ENCODE measurements around the gene SCN3A.

SCN3A gene

GRCh38 chr2:165069151-165069550 is 134.7 kb downstream of the SCN3A start:
- H3K27me3 ChIP-seq (ENCODE audit: control insufficient read depth, insufficient read depth, low read length), result no peaks in the 10 kb centered on the region
- no peaks in the 10 kb centered on the region for H3K9me3 ChIP-seq (ENCODE audit: control insufficient read depth, insufficient read depth, low read length)
- peaks cover 20% of the 10 kb centered on the region for H3K4me1 ChIP-seq (ENCODE audit: control insufficient read depth, insufficient read depth, low read length)
- no peak overlapping the region for H3K9ac ChIP-seq (ENCODE audit: low read depth, low read length)
- no peak overlapping the region for H3K4me3 ChIP-seq (ENCODE audit: low read depth, low read length)
- no peaks in the 10 kb centered on the region for H3K36me3 ChIP-seq (ENCODE audit: control insufficient read depth, insufficient read depth, low read length)

- H3K9me3 ChIP-seq (ENCODE audit: control insufficient read depth, insufficient read depth, low read length), result no peaks in the 10 kb centered on the region
- no peak overlapping the region for H3K9ac ChIP-seq (ENCODE audit: low read depth, low read length)
- H3K27me3 ChIP-seq (ENCODE audit: control insufficient read depth, insufficient read depth, low read length), result no peaks in the 10 kb centered on the region
- no peaks in the 10 kb centered on the region for H3K36me3 ChIP-seq (ENCODE audit: control insufficient read depth, insufficient read depth, low read length)
- H3K4me1 ChIP-seq (ENCODE audit: control insufficient read depth, insufficient read depth, low read length), result peaks cover 20% of the 10 kb centered on the region
- peak overlapping the region; percentile 24 for H3K4me3 ChIP-seq (ENCODE audit: low read depth, low read length)
Observed at GRCh38 chr2:165068487-165068757, 135.4 kb downstream of the SCN3A start.

GRCh38 chr2:165067643-165068486 is 136.0 kb downstream of the SCN3A start:
- no peak overlapping the region for H3K9ac ChIP-seq (ENCODE audit: low read depth, low read length)
- H3K36me3 ChIP-seq (ENCODE audit: control insufficient read depth, insufficient read depth, low read length), result no peaks in the 10 kb centered on the region
- H3K27me3 ChIP-seq (ENCODE audit: control insufficient read depth, insufficient read depth, low read length), result no peaks in the 10 kb centered on the region
- no peaks in the 10 kb centered on the region for H3K9me3 ChIP-seq (ENCODE audit: control insufficient read depth, insufficient read depth, low read length)
- H3K4me3 ChIP-seq (ENCODE audit: low read depth, low read length), result peak overlapping the region; percentile 24
- H3K4me1 ChIP-seq (ENCODE audit: control insufficient read depth, insufficient read depth, low read length), result peaks cover 20% of the 10 kb centered on the region

- no peaks in the 10 kb centered on the region for H3K27me3 ChIP-seq (ENCODE audit: control insufficient read depth, insufficient read depth, low read length)
- no peak overlapping the region for H3K9ac ChIP-seq (ENCODE audit: low read depth, low read length)
- no peaks in the 10 kb centered on the region for H3K36me3 ChIP-seq (ENCODE audit: control insufficient read depth, insufficient read depth, low read length)
- H3K9me3 ChIP-seq (ENCODE audit: control insufficient read depth, insufficient read depth, low read length), result no peaks in the 10 kb centered on the region
- no peak overlapping the region for H3K4me3 ChIP-seq (ENCODE audit: low read depth, low read length)
- H3K4me1 ChIP-seq (ENCODE audit: control insufficient read depth, insufficient read depth, low read length), result peaks cover 20% of the 10 kb centered on the region
Observed at GRCh38 chr2:165064743-165065142, 139.1 kb downstream of the SCN3A start.

- no peaks in the 10 kb centered on the region for H3K36me3 ChIP-seq (ENCODE audit: control insufficient read depth, insufficient read depth, low read length)
- no peaks in the 10 kb centered on the region for H3K9me3 ChIP-seq (ENCODE audit: control insufficient read depth, insufficient read depth, low read length)
- H3K27me3 ChIP-seq (ENCODE audit: control insufficient read depth, insufficient read depth, low read length), result no peaks in the 10 kb centered on the region
- H3K9ac ChIP-seq (ENCODE audit: low read depth, low read length), result no peak overlapping the region
- H3K4me3 ChIP-seq (ENCODE audit: low read depth, low read length), result no peak overlapping the region
- no peaks in the 10 kb centered on the region for H3K4me1 ChIP-seq (ENCODE audit: control insufficient read depth, insufficient read depth, low read length)
Observed at GRCh38 chr2:165060411-165060810, 143.4 kb downstream of the SCN3A start.

- H3K4me3 ChIP-seq (ENCODE audit: low read depth, low read length), result no peak overlapping the region
- no peaks in the 10 kb centered on the region for H3K4me1 ChIP-seq (ENCODE audit: control insufficient read depth, insufficient read depth, low read length)
- no peaks in the 10 kb centered on the region for H3K9me3 ChIP-seq (ENCODE audit: control insufficient read depth, insufficient read depth, low read length)
- no peak overlapping the region for H3K9ac ChIP-seq (ENCODE audit: low read depth, low read length)
- no peaks in the 10 kb centered on the region for H3K36me3 ChIP-seq (ENCODE audit: control insufficient read depth, insufficient read depth, low read length)
- no peaks in the 10 kb centered on the region for H3K27me3 ChIP-seq (ENCODE audit: control insufficient read depth, insufficient read depth, low read length)
Observed at GRCh38 chr2:165058476-165059265, 145.2 kb downstream of the SCN3A start.

- no peaks in the 10 kb centered on the region for H3K4me1 ChIP-seq (ENCODE audit: control insufficient read depth, insufficient read depth, low read length)
- no peak overlapping the region for H3K9ac ChIP-seq (ENCODE audit: low read depth, low read length)
- no peaks in the 10 kb centered on the region for H3K27me3 ChIP-seq (ENCODE audit: control insufficient read depth, insufficient read depth, low read length)
- no peaks in the 10 kb centered on the region for H3K36me3 ChIP-seq (ENCODE audit: control insufficient read depth, insufficient read depth, low read length)
- no peaks in the 10 kb centered on the region for H3K9me3 ChIP-seq (ENCODE audit: control insufficient read depth, insufficient read depth, low read length)
- no peak overlapping the region for H3K4me3 ChIP-seq (ENCODE audit: low read depth, low read length)
Observed at GRCh38 chr2:165057931-165058330, 145.9 kb downstream of the SCN3A start.

- H3K4me3 ChIP-seq (ENCODE audit: low read depth, low read length), result no peak overlapping the region
- no peaks in the 10 kb centered on the region for H3K27me3 ChIP-seq (ENCODE audit: control insufficient read depth, insufficient read depth, low read length)
- H3K4me1 ChIP-seq (ENCODE audit: control insufficient read depth, insufficient read depth, low read length), result no peaks in the 10 kb centered on the region
- H3K36me3 ChIP-seq (ENCODE audit: control insufficient read depth, insufficient read depth, low read length), result no peaks in the 10 kb centered on the region
- H3K9me3 ChIP-seq (ENCODE audit: control insufficient read depth, insufficient read depth, low read length), result no peaks in the 10 kb centered on the region
- H3K9ac ChIP-seq (ENCODE audit: low read depth, low read length), result no peak overlapping the region
Observed at GRCh38 chr2:165057308-165057707, 146.5 kb downstream of the SCN3A start.

- Histone ChIP-seq H3K4me1 (ENCODE audit: control insufficient read depth, insufficient read depth, low read length) (no peaks in the 10 kb centered on the region), H3K4me3 (ENCODE audit: low read depth, low read length) (no peak overlapping the region), H3K9me3 (ENCODE audit: control insufficient read depth, insufficient read depth, low read length) (no peaks in the 10 kb centered on the region), H3K36me3 (ENCODE audit: control insufficient read depth, insufficient read depth, low read length) (no peaks in the 10 kb centered on the region), H3K9ac (ENCODE audit: low read depth, low read length) (no peak overlapping the region), H3K27me3 (ENCODE audit: control insufficient read depth, insufficient read depth, low read length) (no peaks in the 10 kb centered on the region)
Observed at GRCh38 chr2:165056564-165056963, 147.3 kb downstream of the SCN3A start.

GRCh38 chr2:165055082-165055851 is 148.6 kb downstream of the SCN3A start:
- no peaks in the 10 kb centered on the region for H3K36me3 ChIP-seq (ENCODE audit: control insufficient read depth, insufficient read depth, low read length)
- H3K4me1 ChIP-seq (ENCODE audit: control insufficient read depth, insufficient read depth, low read length), result no peaks in the 10 kb centered on the region
- no peaks in the 10 kb centered on the region for H3K9me3 ChIP-seq (ENCODE audit: control insufficient read depth, insufficient read depth, low read length)
- H3K27me3 ChIP-seq (ENCODE audit: control insufficient read depth, insufficient read depth, low read length), result no peaks in the 10 kb centered on the region
- no peak overlapping the region for H3K9ac ChIP-seq (ENCODE audit: low read depth, low read length)
- H3K4me3 ChIP-seq (ENCODE audit: low read depth, low read length), result no peak overlapping the region

GRCh38 chr2:165054652-165055051 is 149.2 kb downstream of the SCN3A start:
- Histone ChIP-seq H3K4me3 (ENCODE audit: low read depth, low read length) (no peak overlapping the region), H3K9me3 (ENCODE audit: control insufficient read depth, insufficient read depth, low read length) (no peaks in the 10 kb centered on the region), H3K9ac (ENCODE audit: low read depth, low read length) (no peak overlapping the region), H3K36me3 (ENCODE audit: control insufficient read depth, insufficient read depth, low read length) (no peaks in the 10 kb centered on the region), H3K4me1 (ENCODE audit: control insufficient read depth, insufficient read depth, low read length) (no peaks in the 10 kb centered on the region), H3K27me3 (ENCODE audit: control insufficient read depth, insufficient read depth, low read length) (no peaks in the 10 kb centered on the region)
